BLaER1 treated with 17β-estradiol and CSF1 and Interleukin-3, amounts not matched to agents 10 nM and 100 nM (cell line): Measurements from ENCODE around the gene SOX14.

Experiments
- H3K27ac ChIP-seq, 11 experiments: shearing (Covaris generic); formaldehyde crosslinking; 2 replicates each; pipeline ENCODE4 v1.8.1; 2022
- H3K27me3 ChIP-seq, 11 experiments: shearing (Covaris generic); formaldehyde crosslinking; 2 replicates each; pipeline ENCODE4 v1.8.1; 2022
- H3K36me3 ChIP-seq, 11 experiments: shearing (Covaris generic); formaldehyde crosslinking; 2 replicates each; pipeline ENCODE4 v1.8.1; 2022
- H3K4me1 ChIP-seq, 10 experiments: shearing (Covaris generic); formaldehyde crosslinking; 2 replicates each; pipeline ENCODE4 v1.8.1; 2022
- H3K4me2 ChIP-seq, 11 experiments: shearing (Covaris generic); formaldehyde crosslinking; 2 replicates each; pipeline ENCODE4 v1.8.1; 2022
- H3K4me3 ChIP-seq, 10 experiments: shearing (Covaris generic); formaldehyde crosslinking; 2 replicates each; pipeline ENCODE4 v1.8.1; 2022
- H3K9ac ChIP-seq, 11 experiments: shearing (Covaris generic); formaldehyde crosslinking; 2 replicates each; pipeline ENCODE4 v1.8.1; 2022
- H3K9me3 ChIP-seq, 11 experiments: shearing (Covaris generic); formaldehyde crosslinking; replicated peaks in 1 of 11; 2 replicates each; pipeline ENCODE4 v1.8.1; 2022
- H4K20me1 ChIP-seq, 11 experiments: shearing (Covaris generic); formaldehyde crosslinking; 2 replicates each; pipeline ENCODE4 v1.8.1; 2022
- Cebpa-rat ChIP-seq, 11 experiments: shearing (Covaris generic); IDR thresholded peaks; 2 replicates each; pipeline ENCODE4 v1.8.1; 2022

Gene SOX14

GRCh38 chr3:137766876-137767537 is 2.9 kb downstream of the SOX14 start:
- H3K4me2 ChIP-seq: no peak overlapping the region
- H3K9ac ChIP-seq: no peak overlapping the region
- peaks cover 94 to 100% (median 100%) of the 10 kb centered on the region in 11 experiments for H3K27me3 ChIP-seq
- 0 out of 22 replicates have a peak, but pooled peaks cover 0 to 3% (median 0%) of the 10 kb centered on the region in 11 experiments for H3K36me3 ChIP-seq
- peaks cover 98 to 100% (median 100%) of the 10 kb centered on the region in 11 experiments for H3K9me3 ChIP-seq
- H3K4me1 ChIP-seq: no peaks in the 10 kb centered on the region
- no peaks in the 10 kb centered on the region for H4K20me1 ChIP-seq
- H3K27ac ChIP-seq: no peak overlapping the region
- H3K4me3 ChIP-seq: no peak overlapping the region
- no peak for TF ChIP-seq Cebpa-rat (IDR thresholded peaks at IDR 0.05)

- Histone ChIP-seq H3K9ac (no peak overlapping the region), H3K27ac (no peak overlapping the region), H3K27me3 (peaks cover 94 to 100% (median 100%) of the 10 kb centered on the region in 11 experiments), H3K4me2 (no peak overlapping the region), H4K20me1 (no peaks in the 10 kb centered on the region), H3K36me3 (0 out of 22 replicates have a peak, but pooled peaks cover 0 to 3% (median 0%) of the 10 kb centered on the region in 11 experiments), H3K4me3 (no peak overlapping the region), H3K4me1 (no peaks in the 10 kb centered on the region), H3K9me3 (peaks cover 93 to 98% (median 96%) of the 10 kb centered on the region in 11 experiments)
- TF ChIP-seq Cebpa-rat (IDR thresholded peaks at IDR 0.05): no peak
Measured at GRCh38 chr3:137767538-137768360, 3.6 kb downstream of the SOX14 start.

GRCh38 chr3:137768361-137769321 is 4.5 kb downstream of the SOX14 start:
- Histone ChIP-seq H4K20me1 (no peaks in the 10 kb centered on the region), H3K4me2 (no peak overlapping the region), H3K27me3 (peaks cover 94 to 100% (median 100%) of the 10 kb centered on the region in 11 experiments), H3K4me1 (no peaks in the 10 kb centered on the region), H3K27ac (no peak overlapping the region), H3K4me3 (no peak overlapping the region), H3K36me3 (0 out of 22 replicates have a peak, but pooled peaks cover 0 to 3% (median 0%) of the 10 kb centered on the region in 11 experiments), H3K9ac (no peak overlapping the region), H3K9me3 (peaks cover 84 to 89% (median 87%) of the 10 kb centered on the region in 11 experiments)
- TF ChIP-seq Cebpa-rat (IDR thresholded peaks at IDR 0.05): no peak

GRCh38 chr3:137769322-137770065 is 5.4 kb downstream of the SOX14 start:
- 0 out of 22 replicates have a peak, but pooled peaks cover 0 to 3% (median 0%) of the 10 kb centered on the region in 11 experiments for H3K36me3 ChIP-seq
- peaks cover 75 to 80% (median 78%) of the 10 kb centered on the region in 11 experiments for H3K9me3 ChIP-seq
- TF ChIP-seq Cebpa-rat (IDR thresholded peaks at IDR 0.05): no peak
- H4K20me1 ChIP-seq: no peaks in the 10 kb centered on the region
- peaks cover 91 to 100% (median 98%) of the 10 kb centered on the region in 11 experiments for H3K27me3 ChIP-seq
- H3K4me3 ChIP-seq: no peak overlapping the region
- H3K9ac ChIP-seq: no peak overlapping the region
- no peak overlapping the region for H3K4me2 ChIP-seq
- H3K4me1 ChIP-seq: no peaks in the 10 kb centered on the region
- H3K27ac ChIP-seq: no peak overlapping the region

- H3K27me3 ChIP-seq: peaks cover 86 to 100% (median 90%) of the 10 kb centered on the region in 11 experiments
- no peak overlapping the region for H3K9ac ChIP-seq
- no peak for TF ChIP-seq Cebpa-rat (IDR thresholded peaks at IDR 0.05)
- H3K9me3 ChIP-seq: peaks cover 68 to 73% (median 71%) of the 10 kb centered on the region in 11 experiments
- peak overlapping the region in 1 of 10 experiments; percentile 6; a peak in 1 of 20 replicates for H3K4me3 ChIP-seq
- no peak overlapping the region for H3K27ac ChIP-seq
- H3K4me1 ChIP-seq: no peaks in the 10 kb centered on the region
- 0 out of 22 replicates have a peak, but pooled peaks cover 0 to 3% (median 0%) of the 10 kb centered on the region in 11 experiments for H3K36me3 ChIP-seq
- H3K4me2 ChIP-seq: no peak overlapping the region
- no peaks in the 10 kb centered on the region for H4K20me1 ChIP-seq
Measured at GRCh38 chr3:137770066-137770834, 6.1 kb downstream of the SOX14 start.

GRCh38 chr3:137770835-137771399 is 6.8 kb downstream of the SOX14 start:
- H4K20me1 ChIP-seq: no peaks in the 10 kb centered on the region
- H3K36me3 ChIP-seq: 0 out of 22 replicates have a peak, but pooled peaks cover 0 to 3% (median 0%) of the 10 kb centered on the region in 11 experiments
- TF ChIP-seq Cebpa-rat (IDR thresholded peaks at IDR 0.05): no peak
- peak overlapping the region in 2 of 10 experiments; percentile 6 to 39; a peak in 1 of 20 replicates for H3K4me3 ChIP-seq
- no peak overlapping the region for H3K9ac ChIP-seq
- H3K27ac ChIP-seq: no peak overlapping the region
- H3K4me2 ChIP-seq: no peak overlapping the region
- peaks cover 80 to 93% (median 84%) of the 10 kb centered on the region in 11 experiments for H3K27me3 ChIP-seq
- no peaks in the 10 kb centered on the region for H3K4me1 ChIP-seq
- peaks cover 61 to 66% (median 64%) of the 10 kb centered on the region in 11 experiments for H3K9me3 ChIP-seq
